Colonic mucosa (tissue), 4 donors: Measurements from ENCODE around the gene CCDC87. TPM values are rescaled to one million over a fixed set of nuclear protein-coding genes. Genes with fewer than 3 reads are reported as not detected.
"Not testable (repeated sequence)": the region's sequence is repeated elsewhere in the genome, so short reads cannot be mapped to it uniquely, and the experiment has no call there.

ENCODE experiments used
- DNase-seq: peaks from one replicate; pipeline ENCODE4 v3.0.0-alpha.2; 2020
- H3K27ac ChIP-seq: fragments of 200-600 bp; one replicate; pipeline ENCODE4 v1.8.0; 2021
- H3K27me3 ChIP-seq: fragments of 200-600 bp; one replicate; pipeline ENCODE4 v1.8.0; 2021
- H3K36me3 ChIP-seq: fragments of 200-600 bp; one replicate; pipeline ENCODE4 v1.8.0; 2021
- H3K4me1 ChIP-seq: fragments of 200-600 bp; one replicate; pipeline ENCODE4 v1.8.0; 2021; ENCODE audit warnings: mild to moderate bottlenecking
- H3K4me3 ChIP-seq: fragments of 200-600 bp; one replicate; pipeline ENCODE4 v1.8.0; 2021
- H3K9ac ChIP-seq, 2 donors: one replicate each; pipeline ENCODE4 v1.7.0; 2013; ENCODE audit warnings: control low read depth in 2 of 2, low read depth in 2 of 2, low read length in 2 of 2
- H3K9me3 ChIP-seq: fragments of 200-600 bp; one replicate; pipeline ENCODE4 v1.8.0; 2021
- CTCF ChIP-seq: fragments of 200-600 bp; IDR thresholded peaks from one replicate; pipeline ENCODE4 v1.8.0; 2022; ENCODE audit warnings: antibody characterized with exemption, mild to moderate bottlenecking
- intact Hi-C: fragments of 100-400 bp; cut with DNase I; formaldehyde crosslinking; loops from one replicate; pipeline ENCODE4 v1.14.1; 2022
- total RNA-seq, 2 donors: library from RNA; stranded (reverse); fragmentation: NEBNext Ultra II Directional in 1 of 2; extraction: Animal tissue kit (Norgen Biotek cat#: 25700) in 1 of 2; gene quantifications; one replicate each; pipeline ENCODE4 v1.2.1, GENCODE V29; 2021
- donor health status: healthy.
- donor health status: DM: no; HTN: no; CAD: no.
- donor health status: DM: no; HTN: no; CAD: no.

Gene CCDC87
- total RNA-seq, 2 donors from 2014 or later, result 0.53 to 0.62 TPM

DNA sequence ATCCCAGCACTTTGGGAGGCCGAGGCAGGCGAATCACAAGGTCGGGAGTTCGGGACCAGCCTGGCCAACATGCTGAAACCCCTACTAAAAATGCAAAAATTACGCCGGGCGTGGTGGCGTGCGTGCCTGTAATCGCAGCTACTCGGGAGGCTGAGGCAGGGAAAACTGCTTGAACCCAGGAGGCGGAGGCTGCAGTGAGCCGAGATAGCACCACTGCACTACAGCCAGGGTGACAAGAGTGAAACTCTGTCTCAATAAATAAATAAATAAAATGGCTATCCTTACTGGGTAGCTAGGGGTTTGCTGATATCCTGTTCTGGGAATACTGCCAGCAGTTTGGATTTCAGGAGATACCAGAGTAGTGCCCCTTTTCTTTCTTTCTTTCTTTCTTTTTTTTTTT is 21.2 kb upstream of the CCDC87 start:
- Histone ChIP-seq H3K27ac (no peak overlapping the region), H3K4me1 (peaks cover 10% of the 10 kb centered on the region), H3K9me3 (no peaks in the 10 kb centered on the region), H3K4me3 (no peak overlapping the region), H3K9ac (no peak overlapping the region), H3K36me3 (no peaks in the 10 kb centered on the region), H3K27me3 (no peaks in the 10 kb centered on the region)
- TF ChIP-seq CTCF, result no peak
- intact Hi-C loops, result no loop called here
- DNase-seq, result no peak

DNA sequence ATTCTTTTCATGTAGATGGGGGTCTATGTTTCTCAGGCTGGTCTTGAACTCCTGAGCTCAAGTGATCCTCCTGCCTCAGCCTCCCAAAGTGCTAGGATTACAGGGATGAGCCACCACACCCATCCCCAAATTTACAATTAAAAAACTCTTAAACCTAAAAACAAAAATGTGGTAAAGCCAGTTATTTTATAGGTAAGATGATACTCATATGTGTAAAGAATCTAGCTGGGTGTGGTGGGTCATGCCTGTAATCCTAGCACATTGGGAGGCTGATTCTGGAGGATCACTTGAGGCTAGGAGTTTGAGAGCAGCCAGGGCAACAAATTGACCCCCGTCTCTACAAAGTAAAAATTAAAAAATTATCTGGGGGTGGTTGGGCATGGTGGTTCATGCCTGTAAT is 19.6 kb upstream of the CCDC87 start:
- no peak for TF ChIP-seq CTCF
- Histone ChIP-seq H3K36me3 (no peaks in the 10 kb centered on the region), H3K9me3 (no peaks in the 10 kb centered on the region), H3K4me3 (no peak overlapping the region), H3K9ac (no peak overlapping the region), H3K27ac (no peak overlapping the region), H3K27me3 (no peaks in the 10 kb centered on the region), H3K4me1 (no peaks in the 10 kb centered on the region)
- DNase-seq, result no peak
- intact Hi-C loops, result no loop called here

DNA sequence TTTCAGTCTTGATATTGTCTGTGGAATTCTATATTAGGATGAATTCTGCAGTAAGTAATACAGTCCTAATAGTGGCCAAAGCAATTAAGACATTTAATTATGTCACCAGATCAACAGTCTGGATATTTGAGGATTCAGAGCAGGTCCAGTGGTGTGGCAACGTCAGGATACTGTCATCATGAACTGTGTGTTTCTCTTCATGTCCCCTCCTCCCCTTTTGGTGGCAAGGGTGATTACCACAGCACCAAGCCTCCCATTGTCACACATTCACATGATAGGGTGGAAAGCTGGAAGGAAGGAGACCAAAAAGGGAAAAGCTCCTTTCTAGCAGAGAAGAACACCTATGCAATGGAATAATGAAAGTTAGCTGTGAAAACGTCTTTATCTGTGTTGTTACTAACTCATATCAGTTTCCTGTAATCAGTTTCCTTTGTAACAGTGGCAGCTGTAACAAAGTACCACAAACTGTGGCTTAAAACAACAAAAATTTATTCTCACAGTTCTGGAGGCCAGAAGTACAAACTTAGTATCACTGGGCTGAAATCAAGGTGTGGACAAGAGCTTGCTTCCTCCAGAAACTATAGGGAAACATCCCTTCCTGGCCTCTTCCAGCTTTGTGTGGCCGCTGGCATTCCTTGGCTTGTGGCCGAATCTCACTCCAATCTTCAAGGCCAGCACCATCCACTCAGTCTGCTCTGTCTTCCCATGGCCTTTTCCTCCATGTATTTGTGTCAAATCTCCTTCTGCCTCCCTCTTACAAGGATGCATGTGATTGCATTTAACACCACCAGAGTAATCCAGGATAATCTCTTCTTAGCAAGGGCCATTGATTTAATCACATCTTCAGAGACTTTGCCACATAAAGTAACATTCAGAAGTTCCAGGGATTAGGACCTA is 17.1 kb upstream of the CCDC87 start:
- no peak for TF ChIP-seq CTCF
- no peaks in the 10 kb centered on the region for H3K36me3 ChIP-seq
- no peaks in the 10 kb centered on the region for H3K4me1 ChIP-seq
- no peak for DNase-seq
- no peak overlapping the region for H3K27ac ChIP-seq
- H3K4me3 ChIP-seq, result no peak overlapping the region
- intact Hi-C loops, result no loop called here
- no peak overlapping the region for H3K9ac ChIP-seq
- H3K9me3 ChIP-seq, result no peaks in the 10 kb centered on the region
- no peaks in the 10 kb centered on the region for H3K27me3 ChIP-seq

- intact Hi-C loops, result no loop called here
- Histone ChIP-seq H3K27me3 (no peaks in the 10 kb centered on the region), H3K36me3 (no peaks in the 10 kb centered on the region), H3K4me1 (no peaks in the 10 kb centered on the region), H3K9ac (peak overlapping the region; percentile 13 to 24), H3K27ac (peak overlapping the region; percentile 62), H3K9me3 (no peaks in the 10 kb centered on the region), H3K4me3 (no peak overlapping the region)
- no peak for TF ChIP-seq CTCF
- DNase-seq, result peak; percentile 89
Measured at GRCh38 chr11:66607126-66607834, 14.4 kb upstream of the CCDC87 start.

DNA sequence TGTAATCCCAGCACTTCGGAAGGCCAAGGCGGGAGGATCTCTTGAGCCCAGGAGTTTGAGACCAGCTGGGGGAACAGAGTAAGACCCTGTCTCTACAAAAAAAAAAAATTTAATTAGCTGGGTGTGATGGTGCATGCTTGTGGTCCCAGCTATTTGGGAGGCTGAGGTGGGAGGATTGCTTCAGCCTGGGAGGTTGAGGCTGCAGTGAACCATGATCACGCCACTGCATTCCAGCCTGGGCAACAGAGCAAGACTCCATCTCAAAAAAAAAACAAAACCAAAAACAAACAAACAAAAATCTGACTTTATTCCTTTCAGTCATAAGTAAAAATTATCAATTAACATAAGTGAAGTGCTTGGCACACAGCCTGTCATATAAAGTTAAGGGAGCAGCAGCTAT is 13.7 kb upstream of the CCDC87 start:
- H3K9me3 ChIP-seq, H3K4me3 ChIP-seq, H3K27me3 ChIP-seq, H3K4me1 ChIP-seq, DNase-seq, intact Hi-C loops, H3K36me3 ChIP-seq: not testable (repeated sequence)
- peak overlapping the region in 1 of 2 donors; percentile 24 for H3K9ac ChIP-seq
- H3K27ac ChIP-seq, result peak overlapping the region; percentile 62

- TF ChIP-seq CTCF, result no peak
- Histone ChIP-seq H3K9ac (no peak overlapping the region), H3K9me3 (no peaks in the 10 kb centered on the region), H3K27ac (no peak overlapping the region), H3K4me3 (no peak overlapping the region), H3K27me3 (no peaks in the 10 kb centered on the region), H3K4me1 (no peaks in the 10 kb centered on the region), H3K36me3 (peaks cover 5% of the 10 kb centered on the region)
- intact Hi-C loops, result no loop called here
- DNase-seq, result no peak
Measured at GRCh38 chr11:66604155-66604554, 11.3 kb upstream of the CCDC87 start.
